Measurements from ENCODE around the gene ECT2. TPM values are rescaled to one million over a fixed set of nuclear protein-coding genes. Genes with fewer than 3 reads are reported as not detected.
"Not testable (repeated sequence)": the region's sequence is repeated elsewhere in the genome, so short reads cannot be mapped to it uniquely, and the experiment has no call there.

The ECT2 gene
- total and polyA plus RNA-seq, 2 of the 8 experiments (the other 6 are each of a cell fraction or from before 2014, with no cell fraction given), result 19.5 to 88.7 TPM

GRCh38 chr3:172866726-172867350 is 116.3 kb downstream of the ECT2 start:
- H3K9ac ChIP-seq (replicated peaks in 1 of 4; ENCODE audit: extremely low read depth in 1 of 4, low read depth in 3 of 4, low read length in 3 of 4); H4K8ac ChIP-seq (ENCODE audit: extremely low read depth, insufficient read depth, low read length); H3K23me2 ChIP-seq (ENCODE audit: low read depth, low read length); H3K9me3 ChIP-seq (ENCODE audit: insufficient read depth in 2 of 2, low read depth in 1 of 2, low read length in 1 of 2); H3K56ac ChIP-seq (replicated peaks; ENCODE audit: insufficient read length, low read depth, low read length); H2AFZ ChIP-seq (ENCODE audit: low read length); DNase-seq (ENCODE audit: low read depth in 1 of 2, low spot score in 2 of 2); H3K4ac ChIP-seq (replicated peaks; ENCODE audit: insufficient read length, low read depth, low read length); H3K27me3 ChIP-seq (replicated peaks in 1 of 4; ENCODE audit: control insufficient read depth in 3 of 4, extremely low read depth in 1 of 4, insufficient read depth in 3 of 4, low read length in 3 of 4); H4K91ac ChIP-seq (replicated peaks; ENCODE audit: insufficient read length, low read length); H3K27ac ChIP-seq (ENCODE audit: low read depth, low read length); H3K18ac ChIP-seq (ENCODE audit: extremely low read depth, low read length); H3K14ac ChIP-seq (ENCODE audit: insufficient read length); FAIRE-seq; H3K4me3 ChIP-seq (ENCODE audit: extremely low read depth in 1 of 4, insufficient read depth in 2 of 4, low read depth in 3 of 4, low read length in 4 of 4); H3K79me1 ChIP-seq (ENCODE audit: low read depth, low read length); H3K79me2 ChIP-seq (ENCODE audit: control insufficient read depth in 1 of 2, insufficient read depth in 2 of 2, low read length in 2 of 2); H2BK15ac ChIP-seq (ENCODE audit: low read length); H3K36me3 ChIP-seq (ENCODE audit: control insufficient read depth in 2 of 4, insufficient read depth in 4 of 4, low read length in 3 of 4); H2BK5ac ChIP-seq (ENCODE audit: low read depth, low read length); POLR2A ChIA-PET (ENCODE audit: partially characterized antibody); H4K20me1 ChIP-seq (replicated peaks in 1 of 2; ENCODE audit: control insufficient read depth in 1 of 2, insufficient read depth in 2 of 2, low read length in 2 of 2); H2BK12ac ChIP-seq (ENCODE audit: low read depth, low read length); H3K4me2 ChIP-seq (ENCODE audit: insufficient read depth in 1 of 2, low read depth in 2 of 2, low read length in 2 of 2); H3K4me1 ChIP-seq (replicated peaks in 1 of 4; ENCODE audit: control insufficient read depth in 3 of 4, insufficient read depth in 4 of 4, low read length in 3 of 4); H2BK120ac ChIP-seq (replicated peaks; ENCODE audit: low read depth, low read length); H2BK20ac ChIP-seq (ENCODE audit: low read length); H2AK5ac ChIP-seq (ENCODE audit: low read depth, low read length); H3K23ac ChIP-seq (ENCODE audit: insufficient read length); H4K5ac ChIP-seq (ENCODE audit: insufficient read length, low read depth, low read length): not testable (repeated sequence)
- whole genome bisulfite sequencing, 2 experiments (ENCODE audit: extremely low coverage in 1 of 2, insufficient coverage in 1 of 2, insufficient read length in 1 of 2, insufficient replicate concordance in 2 of 2, low coverage in 1 of 2, low lambda C conversion rate in 2 of 2, missing lambda C conversion rate in 1 of 2), result 90% methylated on average over 36 of the region's 38 CpGs; no CpG with 5 or more reads in 1 of the 2 experiments
- CTCF ChIA-PET (ENCODE audit: partially characterized antibody), result interaction anchor here (1.0 kb wide), 1 partner anchor 10 kb away, joined by 4 read pairs; no protein-coding TSS in a partner anchor
